Endothelial cell of umbilical vein (primary cell): Measurements from ENCODE around the gene MPPE1. TPM values are rescaled to one million over a fixed set of nuclear protein-coding genes. Genes with fewer than 3 reads are reported as not detected.

Experiments used
- BruUV-seq: library from RNA; stranded (reverse); fragments of 400-500 nt; replicated peaks from 2 replicates; lab custom pipeline; 2021; lab: Mats Ljungman, UMichigan
- CTCF ChIA-PET: fragments of 300-600, 350-600 bp; sonication (Branson Sonifier 250); formaldehyde crosslinking; loops from one replicate; lab custom pipeline; 2021; ENCODE audit warnings: antibody characterized with exemption, inconsistent platforms; lab: Charles Lee
- POLR2A ChIA-PET: fragments of 300-600, 350-600 bp; sonication (Branson Sonifier 250); formaldehyde crosslinking; loops from one replicate; lab custom pipeline; 2021; ENCODE audit warnings: antibody characterized with exemption, inconsistent platforms; lab: Charles Lee
- DNase-seq: peaks from one replicate; pipeline ENCODE4 v3.0.0-alpha.2; 2011; ENCODE audit warnings: low read depth, low spot score
- FAIRE-seq: peaks from 2 replicates; lab custom pipeline; 2011; peaks lifted over from hg19 to GRCh38; lab: Jason Lieb, UNC
- H2AFZ ChIP-seq: 2 replicates; pipeline ENCODE4 v1.6.0; 2012; ENCODE audit warnings: low read depth, low read length, control low read depth, inconsistent platforms
- H3K27ac ChIP-seq: 2 replicates; pipeline ENCODE4 v1.5.1; 2011; ENCODE audit warnings: low read depth, mild to moderate bottlenecking, control low read depth, low read length, moderate library complexity; ENCODE audit not compliant: insufficient read depth
- H3K27me3 ChIP-seq, 2 experiments: 2 replicates each; pipeline versions ENCODE4 v1.6.0 to v1.6.1; 2011; ENCODE audit warnings: low read length in 2 of 2, mixed read lengths in 1 of 2; ENCODE audit not compliant: control insufficient read depth in 2 of 2, insufficient read depth in 2 of 2
- H3K36me3 ChIP-seq, 2 experiments: 2 replicates in 1 of 2; 3 replicates in 1 of 2; pipeline ENCODE4 v1.5.1; 2011; ENCODE audit warnings: low read length in 2 of 2, mild to moderate bottlenecking in 1 of 2, moderate library complexity in 1 of 2; ENCODE audit not compliant: control insufficient read depth in 2 of 2, insufficient read depth in 2 of 2; ENCODE audit errors: extremely low read depth in 1 of 2
- H3K4me1 ChIP-seq: 3 replicates; pipeline ENCODE4 v1.5.1; 2011; ENCODE audit warnings: mild to moderate bottlenecking, low read length; ENCODE audit not compliant: control insufficient read depth, insufficient read depth; ENCODE audit errors: extremely low read depth
- H3K4me2 ChIP-seq: 2 replicates; pipeline ENCODE4 v1.6.1; 2011; ENCODE audit warnings: low read length, control low read depth, mixed read lengths; ENCODE audit not compliant: insufficient read depth
- H3K4me3 ChIP-seq, 3 experiments: fragments of 200-600 bp in 1 of 3; sonication (generic), shearing (Covaris generic) in 1 of 3; replicated peaks in 1 of 3; 2 replicates each; pipeline ENCODE4 v1.5.1; 2011 to 2016; ENCODE audit warnings: control low read depth in 3 of 3, low read length in 3 of 3, mild to moderate bottlenecking in 2 of 3, inconsistent platforms in 1 of 3, low read depth in 1 of 3, moderate library complexity in 1 of 3; ENCODE audit not compliant: insufficient read depth in 1 of 3
- H3K79me2 ChIP-seq: 2 replicates; pipeline ENCODE4 v1.6.0; 2012; ENCODE audit warnings: low read length, inconsistent platforms; ENCODE audit not compliant: control insufficient read depth, insufficient read depth
- H3K9ac ChIP-seq: replicated peaks from 2 replicates; pipeline ENCODE3; 2011; ENCODE audit warnings: low read length, control low read depth; ENCODE audit not compliant: insufficient read depth; ENCODE audit errors: extremely low read depth
- H3K9me1 ChIP-seq: replicated peaks from 3 replicates; pipeline ENCODE4 v1.6.0; 2011; ENCODE audit warnings: mild to moderate bottlenecking, low read length; ENCODE audit not compliant: control insufficient read depth, insufficient read depth; ENCODE audit errors: extremely low read depth
- H3K9me3 ChIP-seq: replicated peaks from 2 replicates; pipeline ENCODE4 v1.5.1; 2012; ENCODE audit warnings: low read length, inconsistent platforms; ENCODE audit not compliant: control insufficient read depth, insufficient read depth
- H4K20me1 ChIP-seq: replicated peaks from 2 replicates; pipeline ENCODE3; 2011; ENCODE audit warnings: mild to moderate bottlenecking, low read length; ENCODE audit not compliant: control insufficient read depth, insufficient read depth; ENCODE audit errors: extremely low read depth
- CTCF ChIP-seq, 2 donors: IDR thresholded peaks; 1 replicate in 1 of 2; 2 replicates in 1 of 2; pipeline ENCODE4 v1.5.1; 2011; ENCODE audit warnings: low read length in 2 of 2, mild to moderate bottlenecking in 2 of 2, moderate library complexity in 2 of 2, control low read depth in 1 of 2, inconsistent platforms in 1 of 2, low read depth in 1 of 2; ENCODE audit not compliant: insufficient read depth in 1 of 2; ENCODE audit errors: extremely low read depth in 1 of 2
- EZH2 ChIP-seq: IDR thresholded peaks from 2 replicates; pipeline ENCODE4 v1.6.1; 2012; ENCODE audit warnings: borderline replicate concordance, low read depth, mild to moderate bottlenecking, moderate library complexity, low read length, inconsistent platforms; ENCODE audit not compliant: severe bottlenecking
- FOS ChIP-seq: IDR thresholded peaks from 2 replicates; pipeline ENCODE4 v1.6.1; 2011; ENCODE audit warnings: mild to moderate bottlenecking, low read length, moderate library complexity, borderline replicate concordance; ENCODE audit not compliant: insufficient read depth
- GATA2 ChIP-seq: IDR thresholded peaks from 2 replicates; pipeline ENCODE4 v1.7.0; 2011; ENCODE audit warnings: low read depth, mild to moderate bottlenecking, moderate library complexity, mixed read lengths, low read length; ENCODE audit not compliant: insufficient read length, insufficient read depth
- JUN ChIP-seq: IDR thresholded peaks from 2 replicates; pipeline ENCODE4 v1.6.1; 2011; ENCODE audit warnings: borderline replicate concordance, low read depth; ENCODE audit not compliant: insufficient read length, insufficient read depth
- MAX ChIP-seq: IDR thresholded peaks from 2 replicates; pipeline ENCODE4 v1.6.1; 2011; ENCODE audit not compliant: insufficient read depth, insufficient read length
- MYC ChIP-seq: IDR thresholded peaks from one replicate; pipeline ENCODE4 v1.6.1; 2011; ENCODE audit warnings: mild to moderate bottlenecking, low read depth, low read length
- POLR2A ChIP-seq: IDR thresholded peaks from 2 replicates; pipeline ENCODE4 v1.6.1; 2012; ENCODE audit warnings: low read depth, mild to moderate bottlenecking, control low read depth, low read length
- POLR2AphosphoS5 ChIP-seq: IDR thresholded peaks from 2 replicates; pipeline ENCODE4 v1.6.1; 2012; ENCODE audit warnings: low read depth, mild to moderate bottlenecking, control low read depth, low read length, moderate library complexity; ENCODE audit not compliant: insufficient read depth
- dilution Hi-C: fragments of 300-500 bp; cut with MboI; formaldehyde crosslinking; loops from one replicate; pipeline ENCODE4 v1.15.0; 2019; ENCODE audit warnings: low sequenced_read_pairs; ENCODE audit not compliant: extremely low pct_ligation_motif_present
- intact Hi-C: fragments of 100-400 bp; cut with micrococcal nuclease; formaldehyde crosslinking; loops from one replicate; pipeline ENCODE4 v1.10.0; 2022
- polyA plus RNA-seq, 4 experiments: library from polyadenylated mRNA; depleted of rRNA in 3 of 4; stranded (reverse) in 3 of 4; unstranded in 1 of 4; fragments of >200 nt; gene quantifications; 2 replicates each; pipeline versions ENCODE4 v1.2.1 to v1.2.3, GENCODE V29; 2011 to 2012; ENCODE audit warnings: missing spikeins in 1 of 4
- total RNA-seq: library from RNA; stranded (reverse); gene quantifications from 2 replicates; pipeline ENCODE4 v1.2.3, GENCODE V29; 2021

MPPE1 gene
- total and polyA plus RNA-seq, 2 donors (not counting 3 experiments of a cell fraction or from before 2014, with no cell fraction given) = 13.4 to 30.6 TPM

GRCh38 chr18:11874676-11875075 is 33.4 kb downstream of the MPPE1 start:
- TF ChIP-seq POLR2AphosphoS5 = no peak
- TF ChIP-seq CTCF (IDR thresholded peaks at IDR 0.05; ENCODE audit: extremely low read depth in 1 of 2, insufficient read depth in 1 of 2, low read depth in 1 of 2, low read length in 2 of 2) = no peak
- no peak for TF ChIP-seq JUN
- no peak for TF ChIP-seq MYC
- no peak for TF ChIP-seq POLR2A
- intact Hi-C loops (no loop called here), dilution Hi-C loops (no loop called here)
- Histone ChIP-seq H2AFZ (no peak overlapping the region), H3K9ac (no peak overlapping the region), H3K4me2 (no peak overlapping the region), H3K36me3 (no peaks in the 10 kb centered on the region), H4K20me1 (no peaks in the 10 kb centered on the region), H3K9me1 (no peaks in the 10 kb centered on the region), H3K9me3 (no peaks in the 10 kb centered on the region), H3K4me1 (no peaks in the 10 kb centered on the region), H3K4me3 (no peak overlapping the region), H3K79me2 (no peaks in the 10 kb centered on the region), H3K27me3 (peaks cover 0 to 6% of the 10 kb centered on the region in 2 experiments), H3K27ac (no peak overlapping the region)
- ChIA-PET POLR2A (no interaction called here), CTCF (no interaction called here)
- FAIRE-seq (no peak), DNase-seq (no peak)
- BruUV-seq = no TSS peak

GRCh38 chr18:11873670-11874340 is 34.3 kb downstream of the MPPE1 start:
- TF ChIP-seq MYC (no peak), GATA2 (no peak), MAX (no peak), POLR2AphosphoS5 (no peak), JUN (no peak), FOS (no peak), CTCF (IDR thresholded peaks at IDR 0.05; ENCODE audit: extremely low read depth in 1 of 2, insufficient read depth in 1 of 2, low read depth in 1 of 2, low read length in 2 of 2) (no peak), EZH2 (no peak), POLR2A (no peak)
- Histone ChIP-seq H2AFZ (no peak overlapping the region), H3K27ac (no peak overlapping the region), H3K9me3 (no peaks in the 10 kb centered on the region), H3K9ac (no peak overlapping the region), H4K20me1 (no peaks in the 10 kb centered on the region), H3K4me1 (no peaks in the 10 kb centered on the region), H3K27me3 (peaks cover 0 to 6% of the 10 kb centered on the region in 2 experiments), H3K36me3 (no peaks in the 10 kb centered on the region), H3K4me2 (no peak overlapping the region), H3K9me1 (no peaks in the 10 kb centered on the region), H3K79me2 (no peaks in the 10 kb centered on the region), H3K4me3 (no peak overlapping the region)
- intact Hi-C loops = no loop called here
- no TSS peak for BruUV-seq
- ChIA-PET POLR2A (no interaction called here), CTCF (no interaction called here)
- no peak for DNase-seq
- dilution Hi-C loops = no loop called here
- FAIRE-seq = no peak
